PFSK-1 (cell line): ENCODE measurements around the gene RGS17.

Experiments
- FOXP2 ChIP-seq: optimal IDR thresholded peaks from 2 replicates; pipeline ENCODE3; 2011; ENCODE audit warnings: borderline replicate concordance, control low read depth, inconsistent platforms; ENCODE audit not compliant: insufficient read depth; ENCODE audit errors: extremely low read length, extremely low read depth
- POLR2AphosphoS5 ChIP-seq: IDR thresholded peaks from 2 replicates; pipeline ENCODE4 v1.6.1; 2012; ENCODE audit warnings: low read depth, mild to moderate bottlenecking, control low read depth, low read length, moderate library complexity
- REST ChIP-seq, 2 experiments: IDR thresholded peaks; 2 replicates each; pipeline versions ENCODE4 v1.6.1 to v1.8.0; 2011 to 2012; ENCODE audit warnings: low read depth in 2 of 2, low read length in 2 of 2, control low read depth in 1 of 2, inconsistent platforms in 1 of 2, mild to moderate bottlenecking in 1 of 2, moderate library complexity in 1 of 2; ENCODE audit not compliant: insufficient read depth in 1 of 2
- SIN3A ChIP-seq: IDR thresholded peaks from 2 replicates; pipeline ENCODE4 v1.6.1; 2012; ENCODE audit warnings: mild to moderate bottlenecking, low read length, moderate library complexity, borderline replicate concordance; ENCODE audit not compliant: insufficient read depth
- TAF1 ChIP-seq: IDR thresholded peaks from 2 replicates; pipeline ENCODE4 v1.6.1; 2012; ENCODE audit warnings: low read length, control low read depth, borderline replicate concordance; ENCODE audit not compliant: insufficient read depth

The RGS17 gene

GRCh38 chr6:153126218-153126617, 4.9 kb downstream of the RGS17 start:
- no peak for TF ChIP-seq POLR2AphosphoS5
- TF ChIP-seq FOXP2, result no peak
- TF ChIP-seq REST (IDR thresholded peaks at IDR 0.05; ENCODE audit: insufficient read depth in 1 of 2, low read depth in 2 of 2, low read length in 2 of 2), result no peak
- no peak for TF ChIP-seq SIN3A
- no peak for TF ChIP-seq TAF1

GRCh38 chr6:153125032-153125431, 6.0 kb downstream of the RGS17 start:
- no peak for TF ChIP-seq REST (IDR thresholded peaks at IDR 0.05; ENCODE audit: insufficient read depth in 1 of 2, low read depth in 2 of 2, low read length in 2 of 2)
- no peak for TF ChIP-seq POLR2AphosphoS5
- no peak for TF ChIP-seq FOXP2
- TF ChIP-seq SIN3A, result no peak
- TF ChIP-seq TAF1, result no peak

- TF ChIP-seq POLR2AphosphoS5 (no peak), REST (IDR thresholded peaks at IDR 0.05; ENCODE audit: insufficient read depth in 1 of 2, low read depth in 2 of 2, low read length in 2 of 2) (no peak), TAF1 (no peak), SIN3A (no peak), FOXP2 (no peak)
These were observed 7.3 kb downstream of the RGS17 start for GRCh38 chr6:153123801-153124200.

- TF ChIP-seq TAF1, result no peak
These were observed 9.8 kb downstream of the RGS17 start for GRCh38 chr6:153121311-153121710.

GRCh38 chr6:153117986-153118879, 12.8 kb downstream of the RGS17 start:
- TF ChIP-seq POLR2AphosphoS5, result no peak
- no peak for TF ChIP-seq REST (IDR thresholded peaks at IDR 0.05; ENCODE audit: insufficient read depth in 1 of 2, low read depth in 2 of 2, low read length in 2 of 2)
- no peak for TF ChIP-seq SIN3A
- TF ChIP-seq FOXP2, result no peak
- no peak for TF ChIP-seq TAF1
